K562 (cell line): ENCODE measurements around the gene MED13L. TPM values are rescaled to one million over a fixed set of nuclear protein-coding genes. Genes with fewer than 3 reads are reported as not detected.

Source experiments
- ATAC-seq: fragments of 200-7000 bp; cut with Tn5 transposase; 3 replicates; pipeline ENCODE4 v1.9.1; 2020; ENCODE audit warnings: moderate library complexity
- BruUV-seq: library from RNA; stranded (reverse); fragments of 400-500 nt; replicated peaks from 2 replicates; lab custom pipeline; 2021; lab: Mats Ljungman, UMichigan
- CTCF ChIA-PET: fragments of 300-600 bp; formaldehyde crosslinking; extraction: SDS; loops from one replicate; lab custom pipeline; 2021; ENCODE audit warnings: low intra/inter-chr PET ratio; lab: Yijun Ruan, JAX
- POLR2A ChIA-PET: fragments of 300-600, 350-650 bp; sonication (Branson Sonifier 250); formaldehyde crosslinking; extraction: SDS; loops from one replicate; lab custom pipeline; 2021; ENCODE audit warnings: antibody characterized with exemption, inconsistent platforms; lab: Yijun Ruan, JAX
- DNase-seq, 4 experiments: peaks; one replicate each; pipeline versions ENCODE4 v3.0.0 to v3.0.0-alpha.2; 2011 to 2018; ENCODE audit warnings: low spot score in 3 of 4, mixed read lengths in 3 of 4; ENCODE audit errors: extremely low read depth in 1 of 4
- FAIRE-seq: peaks from 2 replicates; lab custom pipeline; 2011; peaks lifted over from hg19 to GRCh38; lab: Jason Lieb, UNC
- H2AFZ ChIP-seq: 2 replicates; pipeline ENCODE4 v1.6.0; 2011; ENCODE audit warnings: low read depth, low read length, control low read depth, inconsistent platforms
- H3K27ac ChIP-seq: fragments of 200-600 bp; 3 replicates; pipeline ENCODE4 v1.8.0; 2011; ENCODE audit warnings: low read depth, mild to moderate bottlenecking, control low read depth, inconsistent platforms, low read length, moderate library complexity, mixed read lengths; ENCODE audit errors: extremely low read depth
- H3K27me3 ChIP-seq, 2 experiments: fragments of 300-600 bp in 1 of 2; 2 replicates in 1 of 2; 3 replicates in 1 of 2; pipeline versions ENCODE4 v1.6.0 to v1.8.0; 2011; ENCODE audit warnings: inconsistent platforms in 2 of 2, low read length in 2 of 2, mild to moderate bottlenecking in 1 of 2, mixed read lengths in 1 of 2, moderate library complexity in 1 of 2; ENCODE audit not compliant: control insufficient read depth in 2 of 2, insufficient read depth in 2 of 2
- H3K36me3 ChIP-seq: fragments of 300-600 bp; 3 replicates; pipeline ENCODE4 v1.8.0; 2011; ENCODE audit warnings: mild to moderate bottlenecking, low read length, inconsistent platforms; ENCODE audit not compliant: control insufficient read depth, insufficient read depth
- H3K4me1 ChIP-seq, 2 experiments: fragments of 200-600 bp in 1 of 2; replicated peaks in 1 of 2; 2 replicates in 1 of 2; 3 replicates in 1 of 2; pipeline versions ENCODE4 v1.5.1 to v1.8.0; 2011; ENCODE audit warnings: inconsistent platforms in 2 of 2, low read length in 2 of 2, mild to moderate bottlenecking in 1 of 2, mixed read lengths in 1 of 2, moderate library complexity in 1 of 2; ENCODE audit not compliant: control insufficient read depth in 2 of 2, insufficient read depth in 2 of 2
- H3K4me2 ChIP-seq: 2 replicates; pipeline ENCODE4 v1.6.1; 2011; ENCODE audit warnings: low read length, control low read depth, inconsistent platforms, mixed read lengths; ENCODE audit not compliant: insufficient read depth
- H3K4me3 ChIP-seq: fragments of 200-600 bp; sonication (generic), shearing (Covaris generic); 2 replicates; pipeline ENCODE4 v1.5.1; 2016; ENCODE audit warnings: control low read depth, inconsistent platforms
- H3K79me2 ChIP-seq: fragments of 200-600 bp; 3 replicates; pipeline ENCODE4 v1.8.0; 2011; ENCODE audit warnings: low read length, inconsistent platforms; ENCODE audit not compliant: control insufficient read depth, insufficient read depth
- H3K9ac ChIP-seq, 2 experiments: 2 replicates each; pipeline versions ENCODE4 v1.6.0 to v1.6.1; 2011; ENCODE audit warnings: low read depth in 2 of 2, low read length in 2 of 2, control low read depth in 1 of 2, inconsistent platforms in 1 of 2, mild to moderate bottlenecking in 1 of 2, mixed read lengths in 1 of 2; ENCODE audit not compliant: insufficient read depth in 1 of 2
- H3K9me1 ChIP-seq: one replicate; pipeline ENCODE4 v1.6.0; 2011; ENCODE audit warnings: inconsistent platforms, mild to moderate bottlenecking, low read length, moderate library complexity; ENCODE audit not compliant: control insufficient read depth, insufficient read depth
- H3K9me3 ChIP-seq: replicated peaks from 2 replicates; pipeline ENCODE4 v1.5.1; 2011; ENCODE audit warnings: low read depth, low read length, inconsistent platforms; ENCODE audit not compliant: control insufficient read depth, insufficient read depth
- H4K20me1 ChIP-seq: replicated peaks from 2 replicates; pipeline ENCODE4 v1.6.1; 2011; ENCODE audit warnings: low read length, inconsistent platforms, mixed read lengths; ENCODE audit not compliant: control insufficient read depth, insufficient read depth
- MTA2 ChIP-seq: fragments of 450-650 bp; IDR thresholded peaks from 2 replicates; pipeline ENCODE4 v1.6.1; 2016; ENCODE audit warnings: low read depth
- SMAD2 ChIP-seq: fragments of 150-350 bp; IDR thresholded peaks from 2 replicates; pipeline ENCODE4 v1.6.1; 2014; ENCODE audit warnings: low read depth, mild to moderate bottlenecking, low read length
- ZBTB34 ChIP-seq: fragments of 250-450 bp; sonication (Bioruptor Pico); IDR thresholded peaks from 2 replicates; pipeline ENCODE4 v1.8.0; 2021; ENCODE audit warnings: mild to moderate bottlenecking, moderate library complexity
- WGBS: fragments of 100-300 bp; shearing (Covaris generic); methylation state at CpG from one replicate; pipeline ENCODE4 v1.1.6; 2016; ENCODE audit warnings: low coverage, mixed read lengths; ENCODE audit not compliant: insufficient coverage; ENCODE audit errors: missing lambda C conversion rate; 5-methylcytosine and 5-hydroxymethylcytosine counted together
- in situ Hi-C: fragments of 300-500 bp; cut with MboI; formaldehyde crosslinking; loops from 4 replicates; pipeline ENCODE4 v1.15.0; 2018; ENCODE audit warnings: inconsistent platforms, mixed read lengths
- intact Hi-C: fragments of 100-400 bp; cut with micrococcal nuclease; formaldehyde crosslinking; loops from 2 replicates; pipeline ENCODE4 v1.14.2; 2022
- polyA plus RNA-seq, 8 experiments: library from polyadenylated mRNA; depleted of rRNA in 4 of 8; stranded (reverse) in 5 of 8; unstranded in 3 of 8; fragments of >200 nt; fragmentation: Nextera tagmentation in 2 of 8; fragmentation: Illumina TruSeq in 1 of 8; extraction: Ambion mirVana in 2 of 8; extraction: Trizol in 1 of 8; gene quantifications; 2 replicates each; pipeline versions ENCODE4 v1.2.1 to v1.2.3, GENCODE V29; 2011 to 2014; ENCODE audit warnings: inconsistent platforms in 1 of 8, missing spikeins in 1 of 8
- total RNA-seq, 7 experiments: library from RNA; depleted of rRNA in 6 of 7; stranded (reverse); fragments of >200 nt in 6 of 7; fragmentation: Illumina TruSeq in 2 of 7; extraction: Trizol in 2 of 7; gene quantifications; 2 replicates each; pipeline versions ENCODE4 v1.2.1 to v1.2.3, GENCODE V29; 2011 to 2021; ENCODE audit warnings: low replicate concordance in 1 of 7

The MED13L gene
- total and polyA plus RNA-seq, 9 of the 15 experiments (the other 6 are each of a cell fraction or from before 2014, with no cell fraction given): 13.4 to 90.3 (median 36.9) TPM

- Histone ChIP-seq H3K4me3 (no peak overlapping the region), H2AFZ (peak overlapping the region; percentile 29), H3K4me2 (no peak overlapping the region), H3K9me3 (no peaks in the 10 kb centered on the region), H3K36me3 (no peaks in the 10 kb centered on the region), H3K79me2 (no peaks in the 10 kb centered on the region), H3K9me1 (no peaks in the 10 kb centered on the region), H3K27me3 (no peaks in the 10 kb centered on the region), H4K20me1 (no peaks in the 10 kb centered on the region), H3K4me1 (0 out of 5 replicates have a peak, but pooled peaks cover 0 to 4% of the 10 kb centered on the region in 2 experiments), H3K9ac (no peak overlapping the region), H3K27ac (no peak overlapping the region)
- ChIA-PET POLR2A (no interaction called here), CTCF (no interaction called here)
- ATAC-seq (no peak), DNase-seq (no peak), FAIRE-seq (no peak)
- intact Hi-C loops: no loop called here
- no TSS peak for BruUV-seq
- TF ChIP-seq SMAD2 (no peak), ZBTB34 (no peak), MTA2 (no peak)
- in situ Hi-C loops: no loop called here
- 56% methylated on average over 4 of the region's 4 CpGs for WGBS
These were observed 47.3 kb upstream of the MED13L start for GRCh38 chr12:116324654-116325335.
